Measurements from ENCODE around the gene SIMC1. TPM values are rescaled to one million over a fixed set of nuclear protein-coding genes. Genes with fewer than 3 reads are reported as not detected.

Gene SIMC1
- total and polyA plus RNA-seq, 2 donors (not counting 1 experiment from before 2014, with no cell fraction given) = 20.6 to 63.8 TPM

- POLR2A ChIA-PET = interaction anchor here (0.6 to 2.2 kb wide), 7 partner anchors 24 to 148 kb away, joined by 3 to 16 read pairs (median 6); partner anchors contain the start of genes CLTB, FAF2, KIAA1191 and RNF44
- Histone ChIP-seq H3K27me3 (replicated peaks in 1 of 4; ENCODE audit: control extremely low read depth in 1 of 4, control insufficient read depth in 3 of 4, insufficient read depth in 4 of 4, low read length in 3 of 4) (no peaks in the 10 kb centered on the region), H3K27ac (ENCODE audit: low read length in 2 of 2) (peak overlapping the region; percentile 90 to 93), H3K79me2 (ENCODE audit: control insufficient read depth, insufficient read depth, low read length) (peaks cover 45% of the 10 kb centered on the region), H4K20me1 (ENCODE audit: control insufficient read depth, insufficient read depth, low read length, poor library complexity, severe bottlenecking) (peaks cover 9% of the 10 kb centered on the region), H3K9me3 (ENCODE audit: control extremely low read depth in 1 of 3, control insufficient read depth in 2 of 3, insufficient read depth in 1 of 3, low read length in 2 of 3) (no peaks in the 10 kb centered on the region), H3K4me1 (ENCODE audit: control insufficient read depth in 2 of 2, insufficient read depth in 2 of 2, low read length in 2 of 2) (peaks cover 19 to 29% of the 10 kb centered on the region in 2 donors), H3K9ac (ENCODE audit: low read length) (peak overlapping the region; percentile 96), H3K4me2 (replicated peaks; ENCODE audit: low read depth, low read length, poor library complexity, severe bottlenecking) (peak overlapping the region; percentile 89), H3K4me3 (ENCODE audit: control extremely low read depth in 1 of 5, extremely low read depth in 1 of 5, insufficient read depth in 1 of 5, low read depth in 2 of 5, low read length in 4 of 5) (peak overlapping the region; percentile 69 to 98 (median 93)), H2AFZ (ENCODE audit: insufficient read depth, low read depth, low read length, poor library complexity, severe bottlenecking) (peak overlapping the region; percentile 96), H3K36me3 (replicated peaks in 1 of 2; ENCODE audit: control extremely low read depth in 1 of 2, control insufficient read depth in 1 of 2, extremely low read depth in 1 of 2, insufficient read depth in 2 of 2, low read length in 1 of 2) (peaks cover 0 to 31% of the 10 kb centered on the region in 2 experiments)
- Mint-ChIP-seq H3K4me1 (peaks cover 26% of the 10 kb centered on the region), H3K27me3 (no peaks in the 10 kb centered on the region), H3K27ac (peak overlapping the region; percentile 100), H3K9me3 (ENCODE audit: insufficient read depth) (no peaks in the 10 kb centered on the region), H3K4me3 (peak overlapping the region; percentile 100)
- no peak for TF ChIP-seq CTCF (IDR thresholded peaks at IDR 0.05)
- no peak for TF ChIP-seq EZH2 (IDR thresholded peaks at IDR 0.05; ENCODE audit: borderline replicate concordance, insufficient read depth, low read depth, low read length, poor library complexity, severe bottlenecking)
- WGBS (ENCODE audit: insufficient coverage) = 17% methylated on average over 27 of the region's 41 CpGs
- ATAC-seq (ENCODE audit: low read depth) = peak; percentile 23
- intact Hi-C loops (cut with micrococcal nuclease) = loop anchor here (1.0 to 10.0 kb wide), 7 partner anchors 17 to 618 kb away; partner anchors contain the start of genes ARL10, KIAA1191, RNF44 and SIMC1
- CTCF ChIA-PET = interaction anchor here (1.1 to 1.5 kb wide), 4 partner anchors 24 to 154 kb away, joined by 3 to 4 read pairs (median 4); partner anchors contain the start of gene ARL10
- DNase-seq = no peak
Measured at GRCh38 chr5:176389135-176390123, 151.2 kb downstream of the SIMC1 start.
